Naive thymus-derived CD4-positive, alpha-beta T cell (primary cell): ENCODE measurements around the gene GSTT2B. TPM values are rescaled to one million over a fixed set of nuclear protein-coding genes. Genes with fewer than 3 reads are reported as not detected.

Experiments
- ATAC-seq: fragments of 150-1000 bp; cut with Tn5 transposase; 2 replicates; pipeline ENCODE4 v1.10.0; 2021; ENCODE audit warnings: mild to moderate bottlenecking, moderate library complexity
- CTCF ChIA-PET: fragments of 350-600 bp; sonication (Branson Sonifier 250); formaldehyde crosslinking; loops from one replicate; lab custom pipeline; 2021; ENCODE audit warnings: antibody characterized with exemption; lab: Charles Lee
- POLR2A ChIA-PET: fragments of 350-600 bp; sonication (Branson Sonifier 250); formaldehyde crosslinking; loops from one replicate; lab custom pipeline; 2021; ENCODE audit warnings: antibody characterized with exemption, inconsistent platforms; lab: Charles Lee
- DNase-seq, 9 donors: peaks; one replicate each; pipeline versions ENCODE4 v3.0.0 to v3.0.0-alpha.2; 2020 to 2022; ENCODE audit warnings: mixed read lengths in 1 of 9
- H3K27ac ChIP-seq: one replicate; pipeline ENCODE4 v1.7.0; 2013; ENCODE audit warnings: mild to moderate bottlenecking, low read depth, low read length, moderate library complexity
- H3K27me3 ChIP-seq, 2 donors: one replicate each; pipeline ENCODE4 v1.7.0; 2013; ENCODE audit warnings: low read length in 2 of 2, mild to moderate bottlenecking in 2 of 2, moderate library complexity in 2 of 2; ENCODE audit not compliant: control insufficient read depth in 2 of 2, insufficient read depth in 2 of 2
- H3K36me3 ChIP-seq, 3 experiments: 1 replicate in 2 of 3; 2 replicates in 1 of 3; pipeline ENCODE4 v1.7.0; 2013; ENCODE audit warnings: low read length in 3 of 3, mild to moderate bottlenecking in 3 of 3, moderate library complexity in 1 of 3; ENCODE audit not compliant: insufficient read depth in 3 of 3, control insufficient read depth in 2 of 3
- H3K4me1 ChIP-seq, 2 donors: one replicate each; pipeline ENCODE4 v1.7.0; 2013; ENCODE audit warnings: low read length in 2 of 2, mild to moderate bottlenecking in 2 of 2, moderate library complexity in 1 of 2; ENCODE audit not compliant: control insufficient read depth in 2 of 2, insufficient read depth in 2 of 2
- H3K4me3 ChIP-seq: 2 replicates; pipeline ENCODE4 v1.7.0; 2013; ENCODE audit warnings: mild to moderate bottlenecking, low read length
- H3K9me3 ChIP-seq, 3 experiments: 1 replicate in 2 of 3; 2 replicates in 1 of 3; pipeline ENCODE4 v1.7.0; 2013; ENCODE audit warnings: low read length in 3 of 3; ENCODE audit not compliant: control insufficient read depth in 2 of 3
- H3K27ac Mint-ChIP-seq, 9 donors: one replicate each; pipeline ENCODE4 v1.8.0; 2020 to 2022; ENCODE audit warnings: mixed read lengths in 9 of 9, mild to moderate bottlenecking in 8 of 9, moderate library complexity in 5 of 9, inconsistent platforms in 2 of 9
- H3K27me3 Mint-ChIP-seq, 5 donors: one replicate each; pipeline ENCODE4 v1.8.0; 2021 to 2022; ENCODE audit warnings: mixed read lengths in 5 of 5, mild to moderate bottlenecking in 1 of 5
- H3K36me3 Mint-ChIP-seq, 5 donors: one replicate each; pipeline ENCODE4 v1.8.0; 2020 to 2022; ENCODE audit warnings: mixed read lengths in 5 of 5, mild to moderate bottlenecking in 3 of 5, inconsistent platforms in 1 of 5
- H3K4me1 Mint-ChIP-seq, 7 donors: one replicate each; pipeline ENCODE4 v1.8.0; 2020 to 2022; ENCODE audit warnings: mixed read lengths in 7 of 7, mild to moderate bottlenecking in 3 of 7, inconsistent platforms in 1 of 7
- H3K4me3 Mint-ChIP-seq, 10 donors: one replicate each; pipeline ENCODE4 v1.8.0; 2020 to 2022; ENCODE audit warnings: mild to moderate bottlenecking in 10 of 10, mixed read lengths in 10 of 10, moderate library complexity in 6 of 10, inconsistent platforms in 2 of 10
- H3K9me3 Mint-ChIP-seq, 11 donors: one replicate each; pipeline ENCODE4 v1.8.0; 2020 to 2022; ENCODE audit warnings: mixed read lengths in 11 of 11, mild to moderate bottlenecking in 4 of 11, inconsistent platforms in 1 of 11, moderate library complexity in 1 of 11
- intact Hi-C, 2 donors: fragments of 100-400 bp; cut with micrococcal nuclease; formaldehyde crosslinking; loops; one replicate each; pipeline ENCODE4 v1.15.1; 2023
- polyA plus RNA-seq, 2 donors: library from polyadenylated mRNA; unstranded; fragments of 300-500 nt; fragmentation: Illumina TruSeq; gene quantifications; one replicate each; pipeline ENCODE4 v1.2.3, GENCODE V29; 2021
- total RNA-seq, 6 experiments: library from RNA in 5 of 6; stranded (reverse) in 5 of 6; gene quantifications; 1 replicate in 5 of 6; 2 replicates in 1 of 6; pipeline ENCODE4 v1.2.3 and lab custom pipeline; 2021 to 2026

Gene GSTT2B
- total and polyA plus RNA-seq, 7 experiments from 2014 or later: not detected

GRCh38 chr22:24007253-24008021, 46.4 kb upstream of the GSTT2B start:
- DNase-seq: no peak
- H3K27me3 Mint-ChIP-seq: peaks cover 0 to 4% (median 0%) of the 10 kb centered on the region in 5 donors
- ChIA-PET CTCF (no interaction called here), POLR2A (no interaction called here)
- H3K9me3 Mint-ChIP-seq: peaks cover 0 to 6% (median 0%) of the 10 kb centered on the region in 11 donors
- intact Hi-C loops: no loop called here
- H3K27ac ChIP-seq: no peak overlapping the region
- H3K27ac Mint-ChIP-seq: no peak overlapping the region
- H3K9me3 ChIP-seq: no peaks in the 10 kb centered on the region
- no peak for ATAC-seq
- peaks cover 2 to 9% of the 10 kb centered on the region in 2 donors for H3K4me1 ChIP-seq
- H3K36me3 ChIP-seq: peaks cover 0 to 5% (median 0%) of the 10 kb centered on the region in 3 experiments
- H3K4me3 Mint-ChIP-seq: no peak overlapping the region
- peaks cover 0 to 4% (median 0%) of the 10 kb centered on the region in 5 donors for H3K36me3 Mint-ChIP-seq
- H3K27me3 ChIP-seq: no peaks in the 10 kb centered on the region
- H3K4me3 ChIP-seq: no peak overlapping the region
- H3K4me1 Mint-ChIP-seq: peaks cover 5 to 22% (median 17%) of the 10 kb centered on the region in 7 donors

- H3K27ac Mint-ChIP-seq: no peak overlapping the region
- peaks cover 0 to 6% (median 0%) of the 10 kb centered on the region in 11 donors for H3K9me3 Mint-ChIP-seq
- H3K36me3 Mint-ChIP-seq: peaks cover 0 to 4% (median 0%) of the 10 kb centered on the region in 5 donors
- CTCF ChIA-PET: no interaction called here
- DNase-seq (no peak), ATAC-seq (no peak)
- H3K27me3 Mint-ChIP-seq: peaks cover 0 to 5% (median 0%) of the 10 kb centered on the region in 5 donors
- H3K4me3 ChIP-seq: no peak overlapping the region
- no peaks in the 10 kb centered on the region for H3K9me3 ChIP-seq
- peaks cover 0 to 5% (median 0%) of the 10 kb centered on the region in 3 experiments for H3K36me3 ChIP-seq
- H3K4me1 ChIP-seq: peaks cover 0 to 3% of the 10 kb centered on the region in 2 donors
- H3K27ac ChIP-seq: no peak overlapping the region
- intact Hi-C loops: no loop called here
- H3K4me3 Mint-ChIP-seq: no peak overlapping the region
- no peaks in the 10 kb centered on the region for H3K27me3 ChIP-seq
- H3K4me1 Mint-ChIP-seq: peaks cover 5 to 16% (median 12%) of the 10 kb centered on the region in 7 donors
- POLR2A ChIA-PET: no interaction called here
Measured at GRCh38 chr22:24006914-24007214, 45.9 kb upstream of the GSTT2B start.

- peaks cover 0 to 6% (median 0%) of the 10 kb centered on the region in 11 donors for H3K9me3 Mint-ChIP-seq
- POLR2A ChIA-PET: no interaction called here
- intact Hi-C loops: no loop called here
- peaks cover 0 to 3% (median 0%) of the 10 kb centered on the region in 3 experiments for H3K36me3 ChIP-seq
- H3K36me3 Mint-ChIP-seq: peaks cover 0 to 4% (median 0%) of the 10 kb centered on the region in 5 donors
- peaks cover 0 to 7% (median 0%) of the 10 kb centered on the region in 5 donors for H3K27me3 Mint-ChIP-seq
- H3K4me1 ChIP-seq: no peaks in the 10 kb centered on the region
- no peaks in the 10 kb centered on the region for H3K27me3 ChIP-seq
- DNase-seq (no peak), ATAC-seq (no peak)
- no peaks in the 10 kb centered on the region for H3K9me3 ChIP-seq
- no peak overlapping the region for H3K27ac ChIP-seq
- peak overlapping the region in 1 of 9 donors; percentile 8 for H3K27ac Mint-ChIP-seq
- H3K4me1 Mint-ChIP-seq: peaks cover 5 to 16% (median 12%) of the 10 kb centered on the region in 7 donors
- H3K4me3 ChIP-seq: no peak overlapping the region
- H3K4me3 Mint-ChIP-seq: no peak overlapping the region
- CTCF ChIA-PET: no interaction called here
Measured at GRCh38 chr22:24006207-24006913, 45.4 kb upstream of the GSTT2B start.

GRCh38 chr22:24005201-24005600, 44.2 kb upstream of the GSTT2B start, which contains the start of gene GSTT4:
Gene GSTT4 (minus strand): TSS chr22:24005453. CDS start chr22:24005356, 97 bp downstream.
- Histone ChIP-seq H3K9me3 (no peaks in the 10 kb centered on the region), H3K27ac (no peak within 1 kb of the TSS), H3K4me1 (no peaks in the 10 kb centered on the region), H3K27me3 (no peaks in the 10 kb centered on the region), H3K4me3 (no peak within 1 kb of the TSS), H3K36me3 (no peaks in the 10 kb centered on the region)
- Mint-ChIP-seq H3K4me3 (no peak within 1 kb of the TSS), H3K9me3 (no peaks in the 10 kb centered on the region), H3K36me3 (no peaks in the 10 kb centered on the region), H3K27me3 (peaks cover 0 to 7% (median 0%) of the 10 kb centered on the region in 5 donors), H3K4me1 (peaks cover 2 to 6% (median 5%) of the 10 kb centered on the region in 7 donors), H3K27ac (peak within 1 kb of the TSS in 1 of 9 donors; percentile 8)
- DNase-seq (no peak), ATAC-seq (no peak)
- intact Hi-C loops: no loop called here
- POLR2A ChIA-PET: no interaction called here
- CTCF ChIA-PET: no interaction called here

- POLR2A ChIA-PET: no interaction called here
- Histone ChIP-seq H3K9me3 (no peaks in the 10 kb centered on the region), H3K4me3 (no peak overlapping the region), H3K27me3 (no peaks in the 10 kb centered on the region), H3K36me3 (no peaks in the 10 kb centered on the region), H3K27ac (no peak overlapping the region), H3K4me1 (no peaks in the 10 kb centered on the region)
- no peak for DNase-seq
- H3K4me3 Mint-ChIP-seq: no peak overlapping the region
- no peaks in the 10 kb centered on the region for H3K9me3 Mint-ChIP-seq
- peaks cover 0 to 7% (median 0%) of the 10 kb centered on the region in 5 donors for H3K27me3 Mint-ChIP-seq
- no peaks in the 10 kb centered on the region for H3K36me3 Mint-ChIP-seq
- peak overlapping the region in 1 of 9 donors; percentile 28 for H3K27ac Mint-ChIP-seq
- H3K4me1 Mint-ChIP-seq: peaks cover 0 to 2% (median 0%) of the 10 kb centered on the region in 7 donors
- intact Hi-C loops: no loop called here
- no peak for ATAC-seq
- CTCF ChIA-PET: no interaction called here
Measured at GRCh38 chr22:24003887-24004286, 42.9 kb upstream of the GSTT2B start.

GRCh38 chr22:24002851-24003250, 41.9 kb upstream of the GSTT2B start:
- H3K9me3 Mint-ChIP-seq: no peaks in the 10 kb centered on the region
- Histone ChIP-seq H3K36me3 (no peaks in the 10 kb centered on the region), H3K9me3 (no peaks in the 10 kb centered on the region), H3K27ac (no peak overlapping the region), H3K27me3 (no peaks in the 10 kb centered on the region), H3K4me1 (no peaks in the 10 kb centered on the region), H3K4me3 (no peak overlapping the region)
- CTCF ChIA-PET: no interaction called here
- H3K27me3 Mint-ChIP-seq: peaks cover 0 to 7% (median 0%) of the 10 kb centered on the region in 5 donors
- no peaks in the 10 kb centered on the region for H3K36me3 Mint-ChIP-seq
- ATAC-seq (no peak), DNase-seq (no peak)
- POLR2A ChIA-PET: no interaction called here
- no peak overlapping the region for H3K4me3 Mint-ChIP-seq
- intact Hi-C loops: no loop called here
- H3K27ac Mint-ChIP-seq: no peak overlapping the region
- H3K4me1 Mint-ChIP-seq: peaks cover 0 to 2% (median 0%) of the 10 kb centered on the region in 7 donors
